ENCODE results near the gene SYNPO2. TPM values are rescaled to one million over a fixed set of nuclear protein-coding genes. Genes with fewer than 3 reads are reported as not detected.

Gene SYNPO2
- total RNA-seq, 1 donor from 2014 or later: 2.9 TPM

DNA sequence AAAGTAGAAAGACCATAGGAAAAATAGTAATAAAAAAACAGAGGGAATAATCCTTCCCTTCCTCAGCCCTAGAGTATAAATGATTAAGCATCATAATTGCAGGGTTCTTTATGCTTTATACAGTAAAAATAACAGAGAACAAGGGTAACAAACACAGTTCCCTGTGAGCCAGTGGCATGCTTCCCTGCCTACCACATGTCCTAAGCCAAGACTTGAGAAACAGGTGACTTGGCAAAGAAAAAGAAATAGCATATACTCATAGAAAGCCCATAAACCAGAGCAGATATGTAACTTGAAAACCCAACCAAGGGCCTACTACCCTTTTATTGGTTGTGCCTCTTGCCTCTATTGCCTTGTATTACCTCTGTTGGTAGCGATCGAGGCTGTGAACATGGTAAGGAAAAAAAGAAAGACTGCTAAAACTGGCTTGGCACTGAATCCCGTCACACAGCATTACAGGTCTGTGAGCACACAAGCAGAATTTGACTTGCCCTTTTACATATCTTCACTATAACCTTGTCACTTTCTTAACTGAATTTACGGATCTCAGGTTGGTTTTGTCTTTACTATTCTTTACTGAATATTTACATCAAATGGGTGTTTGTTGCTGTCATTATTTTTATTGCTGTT is 216.1 kb downstream of the SYNPO2 start:
- no peak overlapping the region for H3K4me3 Mint-ChIP-seq (ENCODE audit: unreplicated experiment)
- H3K9me3 Mint-ChIP-seq (ENCODE audit: unreplicated experiment): no peaks in the 10 kb centered on the region
- no peaks in the 10 kb centered on the region for H3K4me1 Mint-ChIP-seq (ENCODE audit: low read depth, unreplicated experiment)
- H3K27ac Mint-ChIP-seq (ENCODE audit: unreplicated experiment): no peak overlapping the region
- H3K27me3 Mint-ChIP-seq (ENCODE audit: unreplicated experiment): peaks cover 2% of the 10 kb centered on the region
- no peaks in the 10 kb centered on the region for H3K36me3 Mint-ChIP-seq (ENCODE audit: unreplicated experiment)
- TF ChIP-seq, protein P1, sequence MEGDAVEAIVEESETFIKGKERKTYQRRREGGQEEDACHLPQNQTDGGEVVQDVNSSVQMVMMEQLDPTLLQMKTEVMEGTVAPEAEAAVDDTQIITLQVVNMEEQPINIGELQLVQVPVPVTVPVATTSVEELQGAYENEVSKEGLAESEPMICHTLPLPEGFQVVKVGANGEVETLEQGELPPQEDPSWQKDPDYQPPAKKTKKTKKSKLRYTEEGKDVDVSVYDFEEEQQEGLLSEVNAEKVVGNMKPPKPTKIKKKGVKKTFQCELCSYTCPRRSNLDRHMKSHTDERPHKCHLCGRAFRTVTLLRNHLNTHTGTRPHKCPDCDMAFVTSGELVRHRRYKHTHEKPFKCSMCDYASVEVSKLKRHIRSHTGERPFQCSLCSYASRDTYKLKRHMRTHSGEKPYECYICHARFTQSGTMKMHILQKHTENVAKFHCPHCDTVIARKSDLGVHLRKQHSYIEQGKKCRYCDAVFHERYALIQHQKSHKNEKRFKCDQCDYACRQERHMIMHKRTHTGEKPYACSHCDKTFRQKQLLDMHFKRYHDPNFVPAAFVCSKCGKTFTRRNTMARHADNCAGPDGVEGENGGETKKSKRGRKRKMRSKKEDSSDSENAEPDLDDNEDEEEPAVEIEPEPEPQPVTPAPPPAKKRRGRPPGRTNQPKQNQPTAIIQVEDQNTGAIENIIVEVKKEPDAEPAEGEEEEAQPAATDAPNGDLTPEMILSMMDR (IDR thresholded peaks at IDR 0.05; ENCODE audit: partially characterized antibody, unreplicated experiment): no peak
- no peak for DNase-seq

DNA sequence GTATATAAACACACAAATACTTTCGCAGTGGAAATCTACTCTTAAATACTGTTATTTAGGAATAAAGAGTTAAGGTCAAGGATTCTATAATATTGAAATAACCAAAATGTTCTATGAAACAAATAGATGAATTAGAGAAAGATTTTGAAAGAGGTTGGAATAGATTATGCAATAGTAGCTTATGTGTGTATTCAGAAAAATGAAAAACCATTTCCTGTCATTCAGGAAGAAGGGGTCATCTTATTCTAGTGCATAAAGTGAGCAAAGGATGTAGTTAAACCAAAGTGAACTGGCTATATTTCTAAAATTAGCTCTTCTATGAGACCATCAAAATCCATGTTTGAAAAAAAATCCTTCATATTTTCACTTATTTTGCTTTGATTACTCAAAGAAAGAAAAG is 217.0 kb downstream of the SYNPO2 start:
- DNase-seq: no peak
- TF ChIP-seq, protein P1 (IDR thresholded peaks at IDR 0.05; ENCODE audit: partially characterized antibody, unreplicated experiment): no peak

DNA sequence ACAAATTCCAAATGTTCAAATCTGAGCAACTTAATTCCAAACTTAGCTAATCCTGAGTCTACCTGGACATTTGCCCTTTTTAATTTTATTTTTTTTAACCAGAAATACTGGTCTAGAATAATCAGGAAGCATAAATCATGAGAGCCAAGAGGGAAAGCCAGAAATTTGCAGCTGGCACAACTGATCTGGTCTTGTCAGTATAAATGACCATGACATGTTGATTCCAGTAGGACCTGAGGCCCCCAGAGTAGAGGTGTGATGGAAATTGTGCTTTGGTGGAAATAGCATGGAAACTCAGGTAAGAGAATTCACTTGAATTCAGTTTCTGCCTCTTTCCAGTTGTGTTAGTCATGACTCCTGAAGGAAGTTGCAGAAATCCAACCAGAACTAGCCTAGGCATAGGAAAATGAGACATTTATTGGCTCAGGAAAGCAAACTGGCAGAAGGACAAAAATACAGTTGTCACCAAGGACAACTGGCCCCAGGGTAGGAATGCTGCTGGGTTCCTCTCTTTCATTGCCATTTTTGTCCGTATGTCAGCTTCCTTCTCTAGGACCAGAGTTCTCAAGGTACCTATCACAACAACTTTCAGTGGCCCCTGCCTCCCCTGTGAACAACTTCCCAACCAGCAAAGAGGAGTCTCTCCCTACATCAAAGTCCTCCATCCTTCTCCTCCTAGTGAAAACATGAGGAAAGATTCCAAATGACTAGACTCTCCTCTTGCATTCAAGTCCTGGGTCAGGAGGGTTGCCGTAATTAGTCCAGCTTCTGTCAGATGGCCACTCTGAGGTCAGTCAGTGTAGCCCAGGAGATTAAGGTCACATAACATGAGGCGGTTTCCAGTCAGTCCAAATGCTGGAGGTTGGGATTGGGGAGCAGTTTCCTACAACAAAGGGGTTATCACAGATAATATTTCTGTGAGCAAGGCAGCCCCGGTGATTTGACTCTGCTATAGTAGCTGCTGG is 217.7 kb downstream of the SYNPO2 start:
- TF ChIP-seq, protein P1 (IDR thresholded peaks at IDR 0.05; ENCODE audit: partially characterized antibody, unreplicated experiment): no peak
- H3K27ac Mint-ChIP-seq (ENCODE audit: unreplicated experiment): no peak overlapping the region
- DNase-seq: no peak
- H3K4me1 Mint-ChIP-seq (ENCODE audit: low read depth, unreplicated experiment): no peaks in the 10 kb centered on the region
- H3K36me3 Mint-ChIP-seq (ENCODE audit: unreplicated experiment): no peaks in the 10 kb centered on the region
- H3K9me3 Mint-ChIP-seq (ENCODE audit: unreplicated experiment): no peaks in the 10 kb centered on the region
- H3K27me3 Mint-ChIP-seq (ENCODE audit: unreplicated experiment): peaks cover 2% of the 10 kb centered on the region
- H3K4me3 Mint-ChIP-seq (ENCODE audit: unreplicated experiment): no peak overlapping the region

More for the DNA sequence above, 217.0 kb downstream of the SYNPO2 start:
- no peaks in the 10 kb centered on the region for H3K9me3 Mint-ChIP-seq (ENCODE audit: unreplicated experiment)
- H3K27me3 Mint-ChIP-seq (ENCODE audit: unreplicated experiment): peaks cover 2% of the 10 kb centered on the region
- H3K27ac Mint-ChIP-seq (ENCODE audit: unreplicated experiment): no peak overlapping the region
- H3K36me3 Mint-ChIP-seq (ENCODE audit: unreplicated experiment): no peaks in the 10 kb centered on the region
- no peak overlapping the region for H3K4me3 Mint-ChIP-seq (ENCODE audit: unreplicated experiment)
- no peaks in the 10 kb centered on the region for H3K4me1 Mint-ChIP-seq (ENCODE audit: low read depth, unreplicated experiment)

DNA sequence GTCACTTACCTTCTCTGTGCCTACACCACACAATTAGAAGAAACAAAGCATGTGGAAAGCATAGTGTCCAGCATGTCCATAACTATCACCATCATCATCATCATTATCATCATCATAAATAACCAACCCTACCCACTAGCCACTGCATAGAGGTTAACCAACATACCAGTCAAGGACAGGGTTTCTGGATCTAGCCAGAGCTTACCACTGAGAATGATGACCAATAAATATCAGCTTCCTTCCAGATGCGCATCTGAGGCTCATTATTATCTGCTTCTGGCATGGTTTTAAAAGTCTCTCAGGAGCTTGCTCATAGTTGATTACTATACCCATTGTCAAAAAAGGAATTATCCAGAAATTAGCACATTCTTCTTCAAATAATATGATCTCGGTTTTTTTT is 221.5 kb downstream of the SYNPO2 start:
- no peaks in the 10 kb centered on the region for H3K9me3 Mint-ChIP-seq (ENCODE audit: unreplicated experiment)
- no peaks in the 10 kb centered on the region for H3K4me1 Mint-ChIP-seq (ENCODE audit: low read depth, unreplicated experiment)
- TF ChIP-seq, protein P1 (IDR thresholded peaks at IDR 0.05; ENCODE audit: partially characterized antibody, unreplicated experiment): no peak
- no peak overlapping the region for H3K27ac Mint-ChIP-seq (ENCODE audit: unreplicated experiment)
- DNase-seq: no peak
- H3K4me3 Mint-ChIP-seq (ENCODE audit: unreplicated experiment): no peak overlapping the region
- peaks cover 3% of the 10 kb centered on the region for H3K27me3 Mint-ChIP-seq (ENCODE audit: unreplicated experiment)
- H3K36me3 Mint-ChIP-seq (ENCODE audit: unreplicated experiment): no peaks in the 10 kb centered on the region

Other genes starting within 250 kb of the SYNPO2 start
- gene METTL14, start 203.5 kb upstream of the SYNPO2 start, total RNA-seq (ENCODE audit: unreplicated experiment): 46.4 TPM
- gene SEC24D, start 52.7 kb upstream of the SYNPO2 start, total RNA-seq (ENCODE audit: unreplicated experiment): 26.0 TPM
- not detected for gene MYOZ2, start 247.0 kb downstream of the SYNPO2 start, total RNA-seq (ENCODE audit: unreplicated experiment)

Measured in glutamatergic neuron (in vitro differentiated cells).